Activated T-helper 1 cell treated with anti-CD3 and anti-CD28 coated beads, Interleukin-2, amount 50 U/mL, for 16 hours (primary cell): ENCODE data around the gene LRRC4C.

Source experiments
- DNase-seq, 2 donors: peaks; one replicate each; pipeline ENCODE4 v3.0.0-alpha.2; 2020; ENCODE audit warnings: low read depth in 1 of 2, low spot score in 1 of 2

Gene LRRC4C

GRCh38 chr11:40388097-40388818, 1071.2 kb downstream of the LRRC4C start:
- DNase-seq, result no peak

- no peak for DNase-seq
Observed at GRCh38 chr11:40387240-40387980, 1072.0 kb downstream of the LRRC4C start.

DNA sequence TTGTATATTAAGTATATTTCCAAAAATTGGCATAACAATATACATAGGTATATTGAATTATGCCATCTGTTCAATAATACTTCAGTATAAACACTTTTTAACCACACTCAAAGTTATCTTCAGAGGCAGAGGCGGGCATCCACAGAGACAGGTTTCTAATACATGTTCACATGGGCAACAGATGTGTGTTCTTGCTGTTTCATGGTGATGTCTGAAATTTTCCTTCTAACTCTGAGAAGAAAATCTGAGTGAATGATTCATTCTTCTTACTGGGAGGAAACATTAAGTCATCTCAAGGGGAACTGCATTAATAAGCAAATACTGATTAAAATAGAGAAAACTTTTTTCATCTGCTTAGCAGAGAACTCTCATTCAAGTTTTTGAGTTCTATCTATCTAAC, 1074.5 kb downstream of the LRRC4C start:
- no peak for DNase-seq

DNA sequence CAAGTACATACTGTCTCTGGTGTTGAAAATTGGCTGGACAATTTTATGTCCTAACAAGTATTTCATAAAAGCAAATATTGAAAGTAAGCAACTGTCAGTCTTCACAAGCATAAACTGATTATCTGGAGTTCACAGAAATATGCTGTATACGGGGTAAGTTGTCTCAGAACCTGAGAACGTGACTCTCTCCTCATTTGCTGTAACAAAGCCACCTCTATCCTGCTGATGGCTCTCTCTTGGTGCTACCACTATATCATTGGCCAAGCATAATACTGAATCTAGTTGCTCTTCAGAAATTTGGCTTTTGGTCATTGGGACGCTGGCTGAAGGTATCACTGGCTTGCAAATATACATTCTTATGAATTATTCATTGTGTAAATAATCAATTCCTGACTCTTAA, 1078.0 kb downstream of the LRRC4C start:
- no peak for DNase-seq

GRCh38 chr11:40380835-40381234, 1078.6 kb downstream of the LRRC4C start:
- DNase-seq, result no peak

DNA sequence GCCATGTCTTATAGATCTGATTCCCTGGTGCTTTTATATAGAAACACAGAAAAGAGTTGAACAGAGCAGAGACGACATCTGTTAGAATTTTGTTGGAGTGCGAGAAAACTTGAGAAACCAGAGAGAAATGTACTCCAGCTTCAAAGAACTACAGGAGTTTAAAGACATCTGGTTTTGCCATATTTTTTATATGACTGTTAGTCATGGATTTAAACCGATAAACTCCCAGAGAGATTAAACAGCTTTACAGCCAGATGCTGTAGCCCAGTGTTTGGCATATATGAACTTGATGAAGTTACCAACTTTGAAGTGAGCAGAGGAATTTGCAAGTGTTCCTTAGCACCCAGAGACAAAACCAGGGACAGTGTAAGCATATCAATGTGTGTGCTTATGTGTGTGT, 1083.1 kb downstream of the LRRC4C start:
- DNase-seq, result no peak

DNA sequence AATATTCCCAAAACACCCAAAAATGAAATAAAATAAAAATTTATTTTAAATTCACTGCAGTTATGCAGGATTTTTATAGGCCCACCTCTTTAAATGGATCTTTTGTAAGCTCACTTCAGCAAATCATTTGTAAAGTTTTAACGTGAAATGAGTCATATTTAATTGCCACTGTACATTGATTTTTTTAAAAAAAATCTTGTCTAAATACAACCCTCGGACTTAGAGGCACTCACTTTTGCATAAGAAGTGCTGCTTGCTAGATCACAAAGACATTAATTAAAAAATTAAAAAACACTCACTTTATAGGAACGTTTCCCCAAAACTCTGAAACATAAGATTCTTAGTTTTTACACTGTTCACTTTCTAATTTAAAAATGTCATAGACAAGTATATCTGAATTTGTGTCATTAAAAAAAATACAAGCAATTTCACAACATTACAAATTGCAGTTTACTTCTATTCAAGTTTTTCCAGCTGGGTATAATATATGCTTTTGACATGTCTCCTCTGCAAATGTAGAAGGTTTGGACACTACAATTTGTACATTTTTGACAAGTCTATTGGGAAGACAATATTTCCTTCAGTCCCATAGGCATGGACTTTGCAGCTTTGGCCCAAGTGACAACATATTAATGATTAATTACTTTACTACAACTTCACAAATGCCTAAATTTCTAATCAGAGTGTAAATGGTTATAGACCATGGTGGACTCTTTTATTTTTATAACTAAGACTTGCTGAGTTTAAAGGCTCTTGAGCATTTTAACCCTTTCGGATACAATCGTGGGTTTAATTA, 1088.4 kb downstream of the LRRC4C start:
- DNase-seq, result no peak

DNA sequence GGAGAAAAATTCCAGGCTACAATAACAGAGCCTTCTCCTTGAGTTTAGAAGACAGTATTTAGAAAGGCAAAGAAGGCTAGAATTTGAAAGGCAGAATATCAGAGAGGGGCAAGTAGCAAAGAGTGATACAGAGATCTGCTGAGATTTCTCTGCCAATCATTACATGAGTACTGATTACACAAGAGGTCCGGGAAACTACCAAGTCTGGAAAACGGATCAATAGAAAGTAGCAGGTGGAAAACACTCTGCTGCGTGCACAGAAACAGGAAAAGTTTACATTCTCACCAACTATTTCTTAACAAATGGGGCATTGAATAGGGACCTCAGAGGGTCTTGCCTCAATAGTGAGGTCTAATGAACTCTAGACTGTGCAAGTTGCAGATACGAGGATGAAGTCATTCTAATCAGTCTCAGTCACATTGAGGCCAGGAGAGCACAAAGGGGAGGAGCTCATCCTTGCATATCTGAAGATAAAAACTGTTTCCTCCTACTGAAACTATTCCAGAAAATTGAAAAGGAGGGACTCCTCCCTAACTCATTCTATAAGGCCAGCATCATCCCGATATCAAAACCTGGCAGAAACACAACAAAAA, 1099.2 kb downstream of the LRRC4C start:
- DNase-seq, result no peak

GRCh38 chr11:40354121-40354520, 1105.3 kb downstream of the LRRC4C start:
- no peak for DNase-seq

GRCh38 chr11:40340911-40341310, 1118.5 kb downstream of the LRRC4C start:
- DNase-seq, result no peak

DNA sequence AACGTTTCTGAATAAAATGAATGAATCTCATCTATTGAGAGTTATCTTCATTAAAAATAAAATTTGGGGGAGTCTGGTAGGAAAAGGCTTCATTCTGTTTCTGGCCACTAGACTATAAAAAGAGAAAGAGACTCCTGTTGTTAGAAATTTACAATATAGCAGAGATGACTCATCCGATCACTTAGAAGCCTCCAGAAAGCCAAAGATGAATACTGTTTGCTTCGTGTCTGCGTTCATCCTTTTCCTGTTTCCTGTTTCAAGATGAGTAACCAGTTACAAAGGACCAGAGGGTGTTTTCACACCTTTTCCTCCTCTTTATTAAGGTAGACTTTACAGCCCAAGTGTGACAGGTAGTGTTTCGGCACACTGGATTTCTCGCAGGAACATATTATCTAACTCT, 1120.7 kb downstream of the LRRC4C start:
- no peak for DNase-seq

- no peak for DNase-seq
Observed at GRCh38 chr11:40338062-40338461, 1121.4 kb downstream of the LRRC4C start.

GRCh38 chr11:40337118-40337517, 1122.3 kb downstream of the LRRC4C start:
- DNase-seq, result no peak

DNA sequence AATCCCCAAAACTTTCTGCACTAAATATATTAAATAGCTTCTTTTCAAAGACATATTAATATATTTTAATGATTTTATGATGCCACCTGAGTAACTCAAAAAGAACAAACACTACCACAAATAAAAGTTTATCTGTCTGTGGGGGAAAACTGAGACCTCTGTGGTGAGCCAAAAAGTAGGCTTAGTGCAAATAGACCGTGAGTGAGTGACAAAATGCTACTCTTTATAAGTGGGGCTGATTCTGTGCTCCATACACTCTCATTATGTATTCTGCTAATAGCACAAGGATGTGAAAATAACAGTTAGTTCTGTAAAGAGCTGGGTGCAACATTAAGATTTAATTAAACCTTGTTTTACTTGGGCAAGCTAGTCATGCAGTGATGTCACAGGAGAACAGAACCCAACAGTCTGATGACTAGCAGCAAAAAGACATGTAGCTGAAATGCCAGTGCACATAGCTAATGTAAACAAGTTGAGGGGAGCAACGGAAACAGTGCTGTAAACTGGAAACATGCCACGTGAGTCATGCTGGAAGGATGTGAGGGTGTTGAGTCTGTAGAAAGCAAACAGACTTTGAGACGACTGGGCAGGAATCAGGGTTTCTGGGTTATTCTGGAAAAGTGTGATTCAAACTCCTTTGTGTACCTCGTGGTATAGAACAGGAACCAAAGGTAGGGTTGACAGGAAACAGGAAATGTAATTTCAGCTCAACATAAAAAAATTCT, 1130.4 kb downstream of the LRRC4C start:
- no peak for DNase-seq

DNA sequence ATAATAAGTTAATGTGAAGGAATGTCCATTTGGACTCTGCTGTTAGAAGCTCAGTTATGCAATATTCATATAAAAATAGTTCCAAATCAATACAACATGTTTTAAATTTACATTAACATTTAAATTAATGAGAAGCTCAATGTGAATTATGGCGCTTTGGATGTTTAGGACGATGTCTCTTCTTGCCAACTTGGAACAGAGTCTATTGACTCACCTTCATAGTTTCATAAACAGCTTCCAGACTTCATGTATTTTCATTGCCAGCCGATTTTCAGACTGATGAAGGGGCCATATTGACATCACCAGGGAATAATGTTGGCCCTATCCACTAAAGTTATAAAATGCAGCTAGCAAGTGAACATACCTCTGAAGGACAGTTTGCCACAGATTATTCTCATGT, 1136.2 kb downstream of the LRRC4C start:
- no peak for DNase-seq

DNA sequence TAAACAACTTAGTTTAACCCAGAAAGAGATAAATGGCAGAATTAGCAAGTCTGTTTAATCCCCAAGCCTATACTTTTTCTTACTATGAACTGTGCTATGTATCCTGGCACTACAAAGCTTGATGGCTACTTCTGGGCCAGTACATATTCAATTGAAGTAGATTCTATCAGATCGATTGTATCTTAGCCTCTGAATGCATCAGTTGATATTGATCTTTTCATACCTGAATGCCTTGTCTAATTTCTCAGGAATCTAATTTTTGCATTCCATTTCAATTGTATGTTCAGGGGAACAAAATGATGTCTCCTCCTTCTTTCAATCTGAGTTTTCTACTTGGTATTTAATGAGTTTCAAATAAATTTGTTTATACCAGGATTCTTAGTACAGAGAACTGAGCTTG, 1137.9 kb downstream of the LRRC4C start:
- no peak for DNase-seq

DNA sequence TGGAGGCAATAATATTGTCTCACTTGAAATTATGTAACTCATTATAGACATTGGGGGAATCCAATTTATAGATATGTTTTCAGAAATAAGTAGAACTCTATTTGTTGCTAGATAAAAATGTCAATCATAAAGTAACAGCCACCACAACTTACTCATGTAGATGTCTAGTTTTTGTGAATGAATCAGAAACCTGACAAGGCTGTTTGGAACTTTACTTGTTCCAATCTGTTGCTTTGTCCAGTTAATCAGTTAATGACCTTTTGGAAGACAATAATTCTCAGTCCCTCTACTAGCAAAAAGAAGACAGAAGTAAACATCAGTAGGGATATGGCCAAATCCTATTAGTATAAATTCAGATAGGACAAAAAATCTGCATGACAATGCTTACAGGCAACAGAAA, 1143.3 kb downstream of the LRRC4C start:
- no peak for DNase-seq

DNA sequence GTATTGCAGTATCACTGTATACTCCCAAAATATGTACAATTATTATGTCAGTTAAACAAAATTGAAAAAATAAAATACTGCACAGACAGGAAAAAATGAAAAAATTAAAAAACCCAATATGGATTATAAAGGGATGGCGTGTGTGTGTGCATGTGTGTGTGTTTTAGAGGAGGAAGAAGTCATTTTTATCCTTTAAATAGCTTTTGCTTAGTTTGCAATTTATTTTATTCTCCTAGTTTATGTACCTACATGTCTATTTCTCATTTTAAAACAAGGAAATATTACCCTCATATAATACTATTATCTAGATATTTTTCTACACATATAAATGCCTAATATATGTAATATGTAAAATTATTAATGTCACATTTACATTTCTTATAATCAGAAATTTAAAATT, 1144.3 kb downstream of the LRRC4C start:
- DNase-seq, result no peak

DNA sequence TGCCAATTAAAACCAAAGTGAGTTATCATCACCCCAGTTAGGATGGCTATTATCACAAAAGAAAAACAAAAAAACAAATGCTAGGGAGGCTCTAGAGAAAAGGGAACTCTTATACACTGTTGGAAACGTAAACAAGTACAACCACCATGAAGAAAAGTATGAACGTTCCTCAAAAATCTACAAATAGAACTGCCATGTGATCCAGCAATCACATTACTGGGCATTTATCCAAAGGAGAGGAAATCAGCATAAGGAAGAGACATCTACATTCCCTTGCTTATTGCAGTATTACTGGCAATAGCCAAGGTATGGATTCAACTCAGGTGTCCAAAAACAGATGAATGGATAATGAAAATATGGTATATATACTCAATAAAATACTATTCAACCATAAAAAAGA, 1145.1 kb downstream of the LRRC4C start:
- no peak for DNase-seq

GRCh38 chr11:40306938-40307548, 1152.4 kb downstream of the LRRC4C start:
- no peak for DNase-seq

GRCh38 chr11:40302669-40303068, 1156.8 kb downstream of the LRRC4C start:
- DNase-seq, result no peak
